Sigmoid colon (tissue), 7 donors: ENCODE measurements around the gene RNF138. TPM values are rescaled to one million over a fixed set of nuclear protein-coding genes. Genes with fewer than 3 reads are reported as not detected.

Experiments
- DNase-seq: peaks from one replicate; pipeline ENCODE4 v3.0.0-alpha.2; 2019
- H3K27ac ChIP-seq, 4 donors: fragments of 200-600 bp; sonication (generic); one replicate each; pipeline ENCODE4 v1.5.1; 2016 to 2019; ENCODE audit warnings: mild to moderate bottlenecking in 1 of 4
- H3K27me3 ChIP-seq, 3 donors: fragments of 200-600 bp; sonication (generic); one replicate each; pipeline ENCODE4 v1.5.1; 2019; ENCODE audit warnings: mild to moderate bottlenecking in 1 of 3
- H3K36me3 ChIP-seq, 4 donors: fragments of 200-600 bp; sonication (generic); one replicate each; pipeline ENCODE4 v1.5.1; 2016 to 2019
- H3K4me1 ChIP-seq, 4 donors: fragments of 200-600 bp; sonication (generic); one replicate each; pipeline ENCODE4 v1.5.1; 2017 to 2019
- H3K4me3 ChIP-seq, 4 donors: fragments of 200-600 bp; sonication (generic); one replicate each; pipeline ENCODE4 v1.5.1; 2017 to 2019; ENCODE audit warnings: mild to moderate bottlenecking in 2 of 4, moderate library complexity in 1 of 4
- H3K9me3 ChIP-seq, 4 donors: fragments of 200-600 bp in 3 of 4; sonication (generic) in 3 of 4; one replicate each; pipeline versions ENCODE4 v1.5.1 to v1.6.1; 2013 to 2019
- CTCF ChIP-seq, 4 experiments: fragments of 450-650 bp in 3 of 4; fragments of 200-600 bp in 1 of 4; IDR thresholded peaks; one replicate each; pipeline ENCODE4 v1.5.1; 2016 to 2019; ENCODE audit warnings: antibody characterized with exemption in 4 of 4, mild to moderate bottlenecking in 3 of 4, moderate library complexity in 2 of 4
- EP300 ChIP-seq, 4 donors: sonication (generic); formaldehyde crosslinking; IDR thresholded peaks; one replicate each; pipeline ENCODE4 v1.6.1; 2017; ENCODE audit warnings: antibody characterized with exemption in 4 of 4
- POLR2A ChIP-seq, 2 donors: fragments of 450-650 bp; IDR thresholded peaks; one replicate each; pipeline ENCODE4 v1.6.1; 2016; ENCODE audit warnings: antibody characterized with exemption in 2 of 2, mild to moderate bottlenecking in 2 of 2, moderate library complexity in 2 of 2
- POLR2AphosphoS5 ChIP-seq, 4 donors: sonication (generic); formaldehyde crosslinking; IDR thresholded peaks; one replicate each; pipeline ENCODE4 v1.6.1; 2017; ENCODE audit warnings: antibody characterized with exemption in 4 of 4
- WGBS, 2 donors: extraction: QIAGEN DNeasy Blood & Tissue Kit; methylation state at CpG; one replicate each; pipeline ENCODE4 v1.1.7; 2013; 5-methylcytosine and 5-hydroxymethylcytosine counted together
- intact Hi-C: fragments of 100-400 bp; cut with DNase I; formaldehyde crosslinking; loops from one replicate; pipeline ENCODE4 v1.15.1; 2023
- polyA plus RNA-seq, 3 donors: library from polyadenylated mRNA; stranded (reverse); fragments of 200-250 nt; gene quantifications; one replicate each; pipeline ENCODE4 v1.2.3, GENCODE V29; 2013
- total RNA-seq, 4 donors: library from RNA; depleted of rRNA; stranded (reverse); fragments of >200 nt; gene quantifications; one replicate each; pipeline ENCODE4 v1.1.0, GENCODE V29; 2016
- donor health status: healthy with polysubstance abuse.
- donor health status: Bipolar disorder and iron deficiency.
- donor health status: healthy.

Gene RNF138
- total and polyA plus RNA-seq, 7 donors = 8.3 to 47.4 (median 26.0) TPM

GRCh38 chr18:32110005-32110404, 18.3 kb downstream of the RNF138 start:
- 95 to 96% methylated on average over 3 of the region's 3 CpGs for WGBS, 2 donors
- Histone ChIP-seq H3K4me3 (no peak overlapping the region), H3K27me3 (no peaks in the 10 kb centered on the region), H3K4me1 (no peaks in the 10 kb centered on the region), H3K36me3 (peaks cover 0 to 30% (median 0%) of the 10 kb centered on the region in 4 donors), H3K9me3 (no peaks in the 10 kb centered on the region), H3K27ac (no peak overlapping the region)
- DNase-seq = no peak
- intact Hi-C loops = no loop called here
- TF ChIP-seq CTCF (IDR thresholded peaks at IDR 0.05) (no peak), POLR2AphosphoS5 (IDR thresholded peaks at IDR 0.05) (no peak), EP300 (IDR thresholded peaks at IDR 0.05) (no peak), POLR2A (IDR thresholded peaks at IDR 0.05) (no peak)

DNA sequence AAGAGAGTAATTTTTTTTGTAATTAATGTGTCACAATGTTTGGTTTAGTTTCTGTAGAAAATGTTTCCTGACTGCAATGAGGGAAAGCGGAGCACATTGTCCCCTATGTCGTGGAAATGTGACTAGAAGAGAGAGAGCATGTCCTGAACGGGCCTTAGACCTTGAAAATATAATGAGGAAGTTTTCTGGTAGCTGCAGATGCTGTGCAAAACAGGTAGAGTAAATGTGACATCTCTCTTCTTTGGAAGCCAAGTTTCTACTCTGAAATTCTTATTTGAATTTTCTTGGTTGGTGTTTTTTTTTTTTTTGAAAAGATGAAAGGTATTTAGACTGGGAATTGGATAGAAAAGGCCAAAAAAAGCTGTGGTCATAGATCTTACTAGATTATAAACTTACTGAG, 20.0 kb downstream of the RNF138 start:
- Histone ChIP-seq H3K4me3 (no peak overlapping the region), H3K27ac (no peak overlapping the region), H3K27me3 (no peaks in the 10 kb centered on the region), H3K4me1 (no peaks in the 10 kb centered on the region), H3K36me3 (peaks cover 0 to 40% (median 0%) of the 10 kb centered on the region in 4 donors), H3K9me3 (no peaks in the 10 kb centered on the region)
- intact Hi-C loops = no loop called here
- WGBS, 2 donors = 71 to 74% methylated on average over 3 of the region's 3 CpGs
- no peak for TF ChIP-seq POLR2A (IDR thresholded peaks at IDR 0.05)
- no peak for TF ChIP-seq CTCF (IDR thresholded peaks at IDR 0.05)
- TF ChIP-seq EP300 (IDR thresholded peaks at IDR 0.05) = no peak
- TF ChIP-seq POLR2AphosphoS5 (IDR thresholded peaks at IDR 0.05) = no peak
- DNase-seq = no peak

DNA sequence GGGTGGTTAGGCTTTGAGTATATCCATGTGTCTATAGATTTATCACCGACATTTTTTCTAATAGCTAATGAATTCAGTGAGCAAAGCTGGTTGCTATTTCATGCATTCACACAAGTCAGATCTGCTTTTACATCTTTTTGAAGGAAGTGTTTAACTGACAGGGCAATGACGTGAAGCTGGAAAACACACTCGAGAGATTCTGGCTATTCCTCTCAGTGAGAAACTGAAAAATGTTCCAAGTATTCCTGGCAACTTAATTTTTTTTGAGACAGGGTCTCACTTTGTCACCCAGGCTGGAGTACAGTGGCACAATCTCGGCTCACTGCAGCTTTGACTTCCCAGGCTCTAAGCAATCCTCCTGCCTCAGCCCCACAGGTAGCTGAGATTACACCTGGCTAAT, 21.2 kb downstream of the RNF138 start:
- H3K4me3 ChIP-seq = no peak overlapping the region
- no peak for TF ChIP-seq CTCF (IDR thresholded peaks at IDR 0.05)
- no peak for TF ChIP-seq EP300 (IDR thresholded peaks at IDR 0.05)
- TF ChIP-seq POLR2A (IDR thresholded peaks at IDR 0.05) = no peak
- no peak for TF ChIP-seq POLR2AphosphoS5 (IDR thresholded peaks at IDR 0.05)
- intact Hi-C loops = no loop called here
- H3K27me3 ChIP-seq = no peaks in the 10 kb centered on the region
- WGBS, 2 donors = 94% methylated on average over 4 of the region's 4 CpGs
- no peak for DNase-seq
- H3K9me3 ChIP-seq = no peaks in the 10 kb centered on the region
- H3K36me3 ChIP-seq = peaks cover 0 to 51% (median 0%) of the 10 kb centered on the region in 4 donors
- no peaks in the 10 kb centered on the region for H3K4me1 ChIP-seq
- H3K27ac ChIP-seq = no peak overlapping the region

DNA sequence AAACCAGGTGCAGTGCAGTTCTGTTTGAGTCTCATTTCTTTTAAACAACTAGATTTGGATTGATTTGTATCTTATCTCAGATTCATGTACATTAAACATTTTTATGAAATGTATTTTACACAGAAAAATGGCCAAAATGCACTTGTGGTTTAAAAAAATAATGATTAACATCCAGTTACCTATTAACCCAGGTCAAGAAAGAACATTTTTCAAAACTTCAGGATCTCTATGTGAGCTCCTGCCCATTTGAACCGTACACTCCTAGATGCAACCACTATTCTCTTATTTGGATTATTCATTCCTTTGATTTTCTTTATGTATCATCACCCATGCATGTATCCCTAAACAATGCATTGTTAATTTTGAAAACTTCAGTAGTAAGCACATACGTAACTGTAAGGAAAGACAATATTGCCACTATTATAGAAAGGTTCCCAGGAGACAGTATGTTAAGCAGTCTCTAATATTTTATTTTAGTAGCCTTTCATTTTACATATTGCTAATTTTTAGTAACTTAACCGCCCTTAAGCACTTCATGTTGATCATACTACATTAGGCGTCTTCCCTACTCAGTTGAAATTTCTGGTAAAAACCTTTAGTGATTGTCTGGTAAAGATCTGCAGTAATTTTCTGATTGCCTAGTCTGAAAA, 22.7 kb downstream of the RNF138 start:
- no peaks in the 10 kb centered on the region for H3K27me3 ChIP-seq
- intact Hi-C loops = no loop called here
- WGBS, 2 donors = 94 to 96% methylated on average over 4 of the region's 4 CpGs
- DNase-seq = no peak
- peaks cover 0 to 65% (median 0%) of the 10 kb centered on the region in 4 donors for H3K36me3 ChIP-seq
- no peak overlapping the region for H3K27ac ChIP-seq
- H3K4me3 ChIP-seq = no peak overlapping the region
- no peak for TF ChIP-seq CTCF (IDR thresholded peaks at IDR 0.05)
- no peak for TF ChIP-seq POLR2A (IDR thresholded peaks at IDR 0.05)
- no peak for TF ChIP-seq EP300 (IDR thresholded peaks at IDR 0.05)
- TF ChIP-seq POLR2AphosphoS5 (IDR thresholded peaks at IDR 0.05) = no peak
- no peaks in the 10 kb centered on the region for H3K9me3 ChIP-seq
- H3K4me1 ChIP-seq = no peaks in the 10 kb centered on the region

- WGBS, 2 donors = 53 to 85% methylated on average over 5 of the region's 5 CpGs
- no peak overlapping the region for H3K4me3 ChIP-seq
- intact Hi-C loops = no loop called here
- DNase-seq = no peak
- TF ChIP-seq EP300 (IDR thresholded peaks at IDR 0.05) (no peak), POLR2A (IDR thresholded peaks at IDR 0.05) (no peak), CTCF (IDR thresholded peaks at IDR 0.05) (no peak), POLR2AphosphoS5 (IDR thresholded peaks at IDR 0.05) (no peak)
- H3K36me3 ChIP-seq = peaks cover 0 to 63% (median 3%) of the 10 kb centered on the region in 4 donors
- H3K4me1 ChIP-seq = no peaks in the 10 kb centered on the region
- no peaks in the 10 kb centered on the region for H3K9me3 ChIP-seq
- no peak overlapping the region for H3K27ac ChIP-seq
- no peaks in the 10 kb centered on the region for H3K27me3 ChIP-seq
Observed at GRCh38 chr18:32122039-32122438, 30.4 kb downstream of the RNF138 start.
